HepG2 (cell line): Measurements from ENCODE around the gene LIM2. TPM values are rescaled to one million over a fixed set of nuclear protein-coding genes. Genes with fewer than 3 reads are reported as not detected.

Source experiments
- ATF3 ChIP-seq: sonication (generic); formaldehyde crosslinking; IDR thresholded peaks from 2 replicates; pipeline ENCODE4 v1.4.0; 2020; ENCODE audit warnings: missing genetic modification reagents
- ATF4 ChIP-seq, 2 experiments: fragments of 450-650 bp in 1 of 2; sonication (generic) in 1 of 2; formaldehyde crosslinking; IDR thresholded peaks; 2 replicates each; pipeline versions ENCODE4 v1.5.0 to v1.8.0; 2020 to 2022; ENCODE audit warnings: mild to moderate bottlenecking in 1 of 2, missing genetic modification reagents in 1 of 2
- DNMT1 ChIP-seq: sonication (generic); formaldehyde crosslinking; IDR thresholded peaks from 2 replicates; pipeline ENCODE4 v1.5.1; 2020; ENCODE audit warnings: mild to moderate bottlenecking, missing genetic modification reagents
- FOXK1 ChIP-seq: sonication (generic); formaldehyde crosslinking; IDR thresholded peaks from 2 replicates; pipeline ENCODE4 v1.4.0; 2020; ENCODE audit warnings: low read depth, missing genetic modification reagents, borderline replicate concordance
- HNF1B ChIP-seq: sonication (generic); formaldehyde crosslinking; IDR thresholded peaks from 2 replicates; pipeline ENCODE4 v1.5.1; 2020; ENCODE audit warnings: mild to moderate bottlenecking, moderate library complexity, missing genetic modification reagents
- HOXA3 ChIP-seq: sonication (generic); formaldehyde crosslinking; IDR thresholded peaks from 2 replicates; pipeline ENCODE4 v1.5.0; 2020; ENCODE audit warnings: missing genetic modification reagents
- HOXA9 ChIP-seq: sonication (generic); formaldehyde crosslinking; IDR thresholded peaks from 2 replicates; pipeline ENCODE4 v1.8.1; 2022; ENCODE audit warnings: missing genetic modification reagents, mild to moderate bottlenecking, moderate library complexity, borderline replicate concordance
- MAF1 ChIP-seq: sonication (generic); formaldehyde crosslinking; IDR thresholded peaks from 2 replicates; pipeline ENCODE4 v1.5.0; 2020; ENCODE audit warnings: missing genetic modification reagents, borderline replicate concordance
- NCOA2 ChIP-seq: sonication (generic); formaldehyde crosslinking; IDR thresholded peaks from 2 replicates; pipeline ENCODE4 v1.8.0; 2022; ENCODE audit warnings: inconsistent platforms
- SKIL ChIP-seq: sonication (generic); formaldehyde crosslinking; IDR thresholded peaks from 2 replicates; pipeline ENCODE4 v1.8.0; 2022; ENCODE audit warnings: missing genetic modification reagents, mild to moderate bottlenecking, moderate library complexity, borderline replicate concordance
- ZKSCAN8 ChIP-seq: IDR thresholded peaks from 2 replicates; pipeline ENCODE4 v1.6.1; 2016; ENCODE audit warnings: borderline replicate concordance, missing genetic modification reagents, missing compliant biosample characterization
- ZNF446 ChIP-seq: sonication (generic); formaldehyde crosslinking; IDR thresholded peaks from 2 replicates; pipeline ENCODE4 v1.5.0; 2020; ENCODE audit warnings: mild to moderate bottlenecking, missing genetic modification reagents
- ZNF614 ChIP-seq: IDR thresholded peaks from 2 replicates; pipeline ENCODE4 v1.6.1; 2018; ENCODE audit warnings: missing biosample characterization, missing genetic modification reagents, inconsistent platforms, borderline replicate concordance
- ZNF891 ChIP-seq: sonication (generic); formaldehyde crosslinking; IDR thresholded peaks from 2 replicates; pipeline ENCODE4 v1.5.0; 2020; ENCODE audit warnings: mild to moderate bottlenecking, missing genetic modification reagents
- polyA plus RNA-seq, 8 experiments: library from polyadenylated mRNA; depleted of rRNA in 3 of 8; stranded (reverse) in 7 of 8; unstranded in 1 of 8; fragments of >200 nt; fragmentation: Illumina TruSeq in 4 of 8; extraction: Trizol in 4 of 8; gene quantifications; 2 replicates each; pipeline versions ENCODE4 v1.2.1 to v1.2.3, GENCODE V29; 2011 to 2016; ENCODE audit warnings: low read depth in 4 of 8, missing spikeins in 1 of 8, mixed read lengths in 1 of 8; ENCODE audit not compliant: insufficient read depth in 1 of 8
- total RNA-seq, 5 experiments: library from RNA; depleted of rRNA; stranded (reverse); fragments of >200 nt; fragmentation: Illumina TruSeq; extraction: Trizol; gene quantifications; 2 replicates each; pipeline ENCODE4 v1.2.3, GENCODE V29; 2016; ENCODE audit warnings: low read depth in 1 of 5
- TF ChIP-seq, protein P1 (sequence below): sonication (generic); formaldehyde crosslinking; IDR thresholded peaks from 2 replicates; pipeline ENCODE4 v1.4.0; 2020; ENCODE audit warnings: missing genetic modification reagents
- TF ChIP-seq, protein P2 (sequence below): sonication (generic); formaldehyde crosslinking; IDR thresholded peaks from 2 replicates; pipeline ENCODE4 v1.4.0; 2020; ENCODE audit warnings: missing genetic modification reagents, mild to moderate bottlenecking, borderline replicate concordance

The LIM2 gene
- total and polyA plus RNA-seq, 2 of the 13 experiments (the other 11 are each of a cell fraction or from before 2014, with no cell fraction given): 1.3 TPM; not detected in 1

DNA sequence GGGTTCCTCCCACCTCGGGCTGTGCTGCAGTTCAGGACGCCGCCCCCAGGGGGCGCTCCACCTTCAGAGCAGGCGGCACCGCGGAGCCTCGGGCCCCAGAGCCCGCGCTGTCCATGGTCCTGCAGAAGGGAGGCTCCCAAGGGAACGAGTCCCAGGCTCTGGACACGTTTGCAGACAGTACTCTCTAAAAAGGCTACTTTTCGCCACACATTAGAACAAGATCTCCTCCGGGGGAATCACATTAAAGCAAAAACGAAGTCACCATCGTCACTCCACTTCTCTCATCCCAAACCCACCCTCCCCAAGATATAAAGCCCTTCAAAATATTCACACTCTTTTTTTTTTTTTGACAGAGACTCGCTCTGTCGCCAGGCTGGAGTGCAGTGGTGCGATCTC, 34.3 kb upstream of the LIM2 start (continued):
- TF ChIP-seq NCOA2 (peak; percentile 83), HOXA9 (CRISPR knock-in tag) (peak; percentile 66; the same call in 1 of the 2 replicates), HOXA3 (peak; percentile 83), ZKSCAN8 (CRISPR knock-in tag) (peak; percentile 85; the same call in 1 of the 2 replicates), FOXK1 (peak; percentile 92; the same call in 1 of the 2 replicates), SKIL (CRISPR knock-in tag) (peak; percentile 30; the same call in 1 of the 2 replicates), ZNF614 (peak; percentile 98), ZNF891 (CRISPR knock-in tag) (peak; percentile 98), ATF4 (CRISPR knock-in tag; IDR thresholded peaks at IDR 0.05) (peak in 1 of 2 experiments; percentile 57; a peak in 1 of 4 replicates), ZNF446 (CRISPR knock-in tag) (peak; percentile 99), ATF3 (peak; percentile 90), DNMT1 (CRISPR knock-in tag) (peak; percentile 90; the same call in 1 of the 2 replicates), MAF1 (CRISPR knock-in tag) (peak; percentile 92; the same call in 1 of the 2 replicates), HNF1B (CRISPR knock-in tag) (peak; percentile 77; the same call in 1 of the 2 replicates)
- TF ChIP-seq, protein P1, sequence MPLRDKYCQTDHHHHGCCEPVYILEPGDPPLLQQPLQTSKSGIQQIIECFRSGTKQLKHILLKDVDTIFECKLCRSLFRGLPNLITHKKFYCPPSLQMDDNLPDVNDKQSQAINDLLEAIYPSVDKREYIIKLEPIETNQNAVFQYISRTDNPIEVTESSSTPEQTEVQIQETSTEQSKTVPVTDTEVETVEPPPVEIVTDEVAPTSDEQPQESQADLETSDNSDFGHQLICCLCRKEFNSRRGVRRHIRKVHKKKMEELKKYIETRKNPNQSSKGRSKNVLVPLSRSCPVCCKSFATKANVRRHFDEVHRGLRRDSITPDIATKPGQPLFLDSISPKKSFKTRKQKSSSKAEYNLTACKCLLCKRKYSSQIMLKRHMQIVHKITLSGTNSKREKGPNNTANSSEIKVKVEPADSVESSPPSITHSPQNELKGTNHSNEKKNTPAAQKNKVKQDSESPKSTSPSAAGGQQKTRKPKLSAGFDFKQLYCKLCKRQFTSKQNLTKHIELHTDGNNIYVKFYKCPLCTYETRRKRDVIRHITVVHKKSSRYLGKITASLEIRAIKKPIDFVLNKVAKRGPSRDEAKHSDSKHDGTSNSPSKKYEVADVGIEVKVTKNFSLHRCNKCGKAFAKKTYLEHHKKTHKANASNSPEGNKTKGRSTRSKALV (CRISPR knock-in tag): peak; percentile 90
- TF ChIP-seq, protein P2, sequence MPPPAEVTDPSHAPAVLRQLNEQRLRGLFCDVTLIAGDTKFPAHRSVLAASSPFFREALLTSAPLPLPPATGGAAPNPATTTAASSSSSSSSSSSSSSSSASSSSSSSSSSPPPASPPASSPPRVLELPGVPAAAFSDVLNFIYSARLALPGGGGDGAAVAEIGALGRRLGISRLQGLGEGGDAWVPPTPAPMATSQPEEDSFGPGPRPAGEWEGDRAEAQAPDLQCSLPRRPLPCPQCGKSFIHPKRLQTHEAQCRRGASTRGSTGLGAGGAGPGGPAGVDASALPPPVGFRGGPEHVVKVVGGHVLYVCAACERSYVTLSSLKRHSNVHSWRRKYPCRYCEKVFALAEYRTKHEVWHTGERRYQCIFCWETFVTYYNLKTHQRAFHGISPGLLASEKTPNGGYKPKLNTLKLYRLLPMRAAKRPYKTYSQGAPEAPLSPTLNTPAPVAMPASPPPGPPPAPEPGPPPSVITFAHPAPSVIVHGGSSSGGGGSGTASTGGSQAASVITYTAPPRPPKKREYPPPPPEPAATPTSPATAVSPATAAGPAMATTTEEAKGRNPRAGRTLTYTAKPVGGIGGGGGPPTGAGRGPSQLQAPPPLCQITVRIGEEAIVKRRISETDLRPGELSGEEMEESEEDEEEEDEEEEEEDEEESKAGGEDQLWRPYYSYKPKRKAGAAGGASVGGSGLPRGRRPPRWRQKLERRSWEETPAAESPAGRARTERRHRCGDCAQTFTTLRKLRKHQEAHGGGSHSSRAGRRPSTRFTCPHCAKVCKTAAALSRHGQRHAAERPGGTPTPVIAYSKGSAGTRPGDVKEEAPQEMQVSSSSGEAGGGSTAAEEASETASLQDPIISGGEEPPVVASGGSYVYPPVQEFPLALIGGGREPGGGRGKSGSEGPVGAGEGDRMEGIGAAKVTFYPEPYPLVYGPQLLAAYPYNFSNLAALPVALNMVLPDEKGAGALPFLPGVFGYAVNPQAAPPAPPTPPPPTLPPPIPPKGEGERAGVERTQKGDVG (CRISPR knock-in tag): peak; percentile 74; the same call in 1 of the 2 replicates
